GM18517 (cell line): Measurements from ENCODE around the gene NPEPL1.

Source experiments
- ATAC-seq: cut with Tn5 transposase; IDR thresholded peaks from one replicate; pipeline ENCODE4 v1.9.1; 2021; ENCODE audit warnings: mild to moderate bottlenecking, moderate library complexity; ENCODE audit not compliant: unreplicated experiment

NPEPL1 gene

DNA sequence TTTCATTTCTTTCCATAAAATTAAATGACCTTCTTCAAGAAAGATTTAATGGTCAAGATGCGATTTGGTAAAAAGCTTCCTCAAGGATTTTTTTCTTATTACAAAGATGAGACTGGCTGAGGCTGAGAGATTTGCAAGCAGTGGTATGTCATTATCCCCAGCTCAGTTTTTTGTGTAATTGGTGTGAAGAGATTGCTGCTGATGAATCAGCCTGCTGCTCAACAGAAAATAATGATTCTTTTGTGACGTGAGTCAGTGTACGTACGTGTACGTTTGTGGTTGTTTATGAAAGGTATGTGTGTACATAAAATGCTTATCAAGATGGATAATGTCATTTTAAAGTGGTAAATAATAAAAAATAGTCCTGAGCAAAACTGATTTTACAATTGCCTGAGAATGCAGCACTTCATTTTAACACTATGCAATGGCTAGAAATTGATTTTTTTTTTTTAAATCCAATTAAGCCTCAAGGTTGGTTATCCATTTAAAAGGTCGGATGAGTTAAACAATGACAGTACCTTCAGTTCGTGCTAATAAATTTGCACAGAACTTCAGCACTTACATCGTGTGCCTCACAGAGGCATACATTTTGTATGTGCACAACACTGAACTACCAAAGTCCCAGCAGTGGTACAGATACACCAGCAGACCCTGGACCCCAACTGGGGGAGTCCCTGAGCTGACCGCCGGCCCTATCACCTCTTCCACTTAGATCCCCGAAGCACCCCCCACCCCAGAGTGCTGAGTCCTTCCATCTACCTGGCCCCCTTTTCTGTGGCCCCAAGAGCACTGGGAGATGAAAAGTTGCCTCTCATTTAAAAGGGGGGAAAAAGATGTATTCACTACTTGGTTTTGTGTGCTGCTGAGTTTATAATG is 9.7 kb upstream of the NPEPL1 start:
- no peak for ATAC-seq

DNA sequence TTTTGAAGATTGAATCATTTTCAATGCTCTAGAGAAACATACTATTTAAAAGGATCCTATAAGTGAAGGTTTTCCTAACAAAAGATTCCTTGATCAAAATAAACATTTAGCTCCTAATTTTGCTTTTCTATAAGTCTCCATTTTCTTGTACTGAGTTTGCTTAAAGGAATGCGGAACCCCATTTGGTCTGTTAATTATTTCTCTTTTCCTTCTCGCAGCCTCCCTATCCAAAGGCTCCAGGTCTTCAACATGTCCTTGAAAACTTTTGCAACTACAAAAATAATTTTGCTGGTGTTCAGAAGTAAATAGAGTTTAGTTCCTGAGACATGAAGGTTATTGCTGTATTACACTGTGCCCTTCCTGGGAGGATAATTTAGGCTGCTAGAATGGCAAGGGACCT is 8.3 kb upstream of the NPEPL1 start:
- ATAC-seq, result no peak

DNA sequence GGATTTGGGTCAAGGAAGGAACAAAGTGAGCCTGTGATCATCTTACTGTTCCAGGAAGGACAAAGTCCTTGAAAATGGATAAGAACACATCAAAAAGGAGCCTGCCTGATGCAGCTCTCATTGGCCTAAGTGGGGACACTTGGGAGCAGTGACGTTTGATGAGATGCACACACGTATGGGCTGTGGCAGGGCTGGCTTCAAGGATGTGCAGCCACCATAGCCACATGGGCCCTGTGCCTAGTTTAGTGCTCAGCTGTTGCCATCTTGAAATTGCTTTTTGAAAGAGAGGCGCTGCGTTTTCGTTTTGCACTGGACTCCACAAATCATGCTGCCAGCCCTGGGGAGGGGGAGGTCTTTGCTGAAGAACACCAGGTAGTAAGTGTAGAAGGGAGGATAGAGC is 6.6 kb upstream of the NPEPL1 start:
- ATAC-seq, result no peak

DNA sequence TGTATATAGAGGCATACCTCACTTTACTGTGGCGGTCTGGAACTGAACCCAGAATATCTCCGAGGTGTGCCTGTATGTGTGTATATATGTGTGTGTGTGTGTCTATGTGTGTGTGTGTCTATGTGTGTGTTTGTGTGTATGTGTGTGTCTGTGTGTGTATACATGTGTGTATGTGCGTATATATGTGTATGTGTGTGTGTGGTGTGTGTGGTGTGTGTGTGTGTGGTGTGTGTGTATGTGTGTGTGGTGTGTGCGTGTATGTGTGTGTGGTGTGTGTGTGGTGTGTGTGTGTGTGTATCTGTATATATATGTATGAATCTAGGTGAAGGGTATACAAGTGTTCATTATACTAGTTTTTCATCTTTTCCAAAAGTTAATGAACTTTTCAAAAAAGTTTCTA is 4.2 kb upstream of the NPEPL1 start:
- ATAC-seq, result no peak

DNA sequence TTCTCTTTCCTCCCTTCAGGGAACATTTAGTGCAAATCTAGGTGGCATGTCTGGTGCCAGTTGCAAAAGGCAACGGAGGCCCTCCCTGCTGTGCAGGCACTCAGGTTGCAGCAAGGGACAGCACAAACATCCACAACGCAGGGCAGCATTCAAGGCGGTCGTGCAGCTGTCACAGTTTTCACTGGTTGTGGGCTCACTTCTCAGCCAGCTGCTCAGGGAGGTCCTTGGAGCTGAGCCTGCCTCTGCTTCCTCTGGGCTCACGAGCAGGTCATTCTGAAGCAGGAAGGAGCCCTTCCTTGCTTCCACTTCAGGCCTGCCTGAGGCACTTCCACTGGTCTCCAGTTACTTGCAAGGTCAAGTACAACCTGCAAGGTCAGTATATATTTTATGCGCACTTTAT is 3.8 kb upstream of the NPEPL1 start:
- ATAC-seq, result no peak

DNA sequence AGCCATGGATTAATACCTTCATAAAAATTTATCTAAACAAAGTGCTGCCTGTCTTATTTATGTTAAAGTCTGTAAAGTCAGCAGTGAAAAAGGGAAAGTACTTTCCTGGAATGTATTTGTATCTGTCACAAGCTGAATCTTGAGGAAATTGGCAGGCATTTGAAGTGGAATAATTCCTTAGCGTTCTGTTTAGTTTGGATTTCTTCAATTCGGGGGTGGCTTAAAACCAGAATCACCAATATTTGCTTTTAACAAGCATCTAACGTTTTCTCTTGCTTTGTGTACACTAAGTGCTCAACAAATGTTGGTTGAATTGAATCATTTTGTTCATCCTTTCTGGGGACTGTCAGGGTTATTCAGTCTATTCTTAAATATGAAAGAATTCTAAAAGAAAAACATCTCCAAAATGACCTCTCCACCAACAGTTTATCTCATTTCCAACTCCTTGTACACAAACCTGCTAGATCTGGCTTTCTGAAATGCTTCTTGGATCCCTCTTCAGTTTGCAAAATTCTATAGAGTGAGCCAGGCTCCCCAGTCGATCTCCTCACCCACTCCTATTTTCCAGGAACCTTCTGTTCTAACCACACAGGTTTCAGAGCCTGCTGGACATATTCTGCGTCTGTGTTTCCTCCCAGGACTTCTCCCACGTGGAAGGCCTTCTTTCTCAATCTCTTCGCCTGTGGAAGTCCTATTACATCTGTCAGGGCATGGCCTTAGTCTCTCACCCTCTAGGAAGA is 2.0 kb upstream of the NPEPL1 start:
- no peak for ATAC-seq

DNA sequence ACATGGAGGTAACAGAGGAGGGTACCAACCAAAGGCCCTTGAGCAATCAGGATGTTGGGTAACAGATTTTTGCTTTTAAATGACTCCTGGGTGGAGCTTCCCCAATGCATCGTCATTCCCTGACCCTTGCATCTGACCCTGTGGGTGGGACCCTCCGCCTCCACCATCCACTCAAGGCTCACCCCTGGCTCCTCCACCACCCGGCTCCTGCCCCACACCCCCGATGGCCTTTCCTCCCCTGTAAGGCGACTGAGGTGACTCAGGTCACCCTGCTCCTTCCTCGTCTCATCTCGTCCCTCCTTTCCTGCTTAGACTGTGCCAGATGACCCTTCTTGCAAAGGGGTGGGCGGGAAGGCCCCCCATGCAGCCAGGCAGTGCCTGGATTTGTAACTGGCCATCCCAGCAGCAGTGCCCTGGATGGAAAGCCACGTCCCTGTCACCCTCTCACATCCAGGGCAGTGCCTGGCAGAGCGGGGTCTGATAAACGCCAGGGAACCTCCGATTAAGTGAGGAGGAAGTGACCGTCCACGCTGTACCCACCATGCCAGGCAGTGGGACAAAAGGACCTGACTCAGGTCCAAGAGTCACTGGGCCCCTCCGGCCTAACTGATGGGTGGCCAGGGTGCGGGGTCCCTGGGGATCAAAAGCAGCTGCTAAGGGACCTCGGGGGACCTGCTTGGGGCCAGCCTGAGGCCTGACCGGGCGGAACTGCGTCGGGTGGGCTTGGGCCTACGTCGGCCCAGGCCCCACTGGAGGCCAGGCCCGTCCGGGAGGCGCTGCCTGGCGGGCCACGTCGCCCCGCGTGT is 624 bp upstream of the NPEPL1 start:
- ATAC-seq, result no peak

DNA sequence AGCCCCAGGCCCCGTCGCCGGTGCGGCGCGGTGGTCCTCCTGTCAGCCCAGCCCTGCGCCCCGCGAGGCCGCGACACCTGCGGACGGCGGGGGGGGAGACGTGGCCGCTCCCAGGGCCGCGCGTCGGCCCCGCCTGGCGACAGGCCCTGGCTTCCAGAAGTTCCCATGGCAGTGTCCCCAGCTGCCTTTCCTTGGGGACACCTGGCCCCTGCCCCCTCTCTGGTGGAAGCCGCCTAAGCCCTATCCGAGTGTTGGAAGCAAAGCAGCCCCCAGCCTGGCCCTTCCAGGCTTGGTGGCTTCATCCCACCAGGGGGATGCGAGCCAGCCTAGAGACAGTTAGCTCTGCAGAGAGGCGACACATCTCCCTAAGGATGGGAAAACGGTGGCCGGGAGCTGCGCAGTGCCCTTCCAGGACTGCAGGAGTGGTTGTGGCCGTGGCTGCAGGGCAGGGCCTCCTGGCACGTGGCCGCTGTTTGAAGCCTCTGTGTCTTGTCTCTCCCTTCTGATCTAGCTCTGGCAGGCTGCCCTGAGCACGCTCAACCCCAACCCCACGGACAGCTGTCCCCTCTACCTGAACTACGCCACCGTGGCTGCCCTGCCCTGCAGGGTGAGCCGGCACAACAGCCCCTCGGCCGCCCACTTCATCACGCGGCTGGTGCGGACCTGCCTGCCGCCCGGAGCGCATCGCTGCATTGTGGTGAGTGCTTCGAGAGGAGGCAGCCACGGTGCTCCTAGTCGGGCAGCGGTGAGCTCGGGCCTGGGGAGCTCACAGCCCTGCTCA is 816 bp downstream of the NPEPL1 start:
- no peak for ATAC-seq

DNA sequence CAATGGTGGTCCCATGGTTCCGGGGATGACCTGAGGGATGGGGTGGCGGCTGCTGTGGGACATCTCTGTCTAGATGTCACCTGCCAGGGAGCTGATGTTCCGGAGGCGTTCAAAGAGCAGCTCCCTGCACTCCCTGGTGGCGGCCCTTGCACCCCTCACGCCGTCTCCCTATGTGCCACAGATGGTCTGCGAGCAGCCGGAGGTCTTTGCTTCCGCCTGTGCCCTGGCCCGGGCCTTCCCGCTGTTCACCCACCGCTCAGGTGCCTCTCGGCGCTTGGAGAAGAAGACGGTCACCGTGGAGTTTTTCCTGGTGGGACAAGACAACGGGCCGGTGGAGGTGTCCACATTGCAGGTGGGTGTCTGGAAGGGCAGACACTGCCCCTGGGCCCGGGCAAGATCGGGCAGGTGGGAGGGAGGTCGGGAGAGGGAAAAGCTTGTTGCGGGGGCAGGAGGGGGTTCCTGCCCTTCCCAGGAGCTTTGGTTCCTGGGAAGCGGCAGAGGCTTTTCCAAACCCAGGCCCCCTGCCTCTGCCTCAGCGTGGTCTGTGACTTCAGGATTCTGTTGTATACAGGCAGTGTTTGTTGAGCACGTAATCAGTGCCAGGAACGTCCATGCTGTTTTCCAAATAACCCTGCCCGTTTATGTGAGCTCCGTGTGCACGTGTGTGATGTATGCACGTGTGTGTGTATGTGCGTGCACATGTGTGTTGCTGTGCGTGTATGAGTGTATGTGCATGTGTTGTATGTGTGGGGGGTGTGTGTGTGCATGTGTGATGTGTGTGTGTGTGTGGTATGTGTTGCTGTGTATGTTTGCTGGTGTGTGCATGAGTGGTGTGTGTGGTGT is 1.9 kb downstream of the NPEPL1 start:
- ATAC-seq, result no peak

DNA sequence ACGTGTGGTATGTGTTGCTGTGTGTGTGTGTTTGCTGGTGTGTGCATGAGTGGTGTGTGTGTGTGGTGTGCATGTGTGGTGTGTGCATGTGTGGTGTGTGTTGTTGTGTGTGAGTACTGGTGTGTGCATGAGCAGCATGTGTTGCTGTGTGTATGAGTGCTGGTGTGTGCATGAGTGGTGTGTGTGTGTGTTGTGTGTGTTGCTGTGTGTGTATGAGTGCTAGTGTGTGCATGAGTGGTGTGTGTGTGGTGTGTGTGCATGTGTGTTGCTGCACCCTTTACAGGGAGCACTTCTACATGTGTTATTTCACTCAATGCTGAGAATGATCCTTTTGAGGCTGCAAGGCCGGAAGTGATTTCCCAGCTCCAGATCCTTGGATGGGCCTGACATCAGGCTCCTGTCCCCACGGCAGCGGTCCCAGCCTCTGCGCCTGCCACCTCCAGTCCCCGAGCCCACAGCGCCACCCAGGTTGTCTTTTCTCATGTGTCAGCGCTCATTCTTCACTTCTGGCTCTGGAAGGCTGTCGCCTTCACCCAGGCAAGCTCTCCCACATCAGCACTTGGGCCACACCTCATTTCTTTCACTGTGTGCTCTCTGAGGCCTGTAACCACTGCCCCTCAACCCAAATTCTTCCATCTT is 2.6 kb downstream of the NPEPL1 start:
- ATAC-seq, result no peak

DNA sequence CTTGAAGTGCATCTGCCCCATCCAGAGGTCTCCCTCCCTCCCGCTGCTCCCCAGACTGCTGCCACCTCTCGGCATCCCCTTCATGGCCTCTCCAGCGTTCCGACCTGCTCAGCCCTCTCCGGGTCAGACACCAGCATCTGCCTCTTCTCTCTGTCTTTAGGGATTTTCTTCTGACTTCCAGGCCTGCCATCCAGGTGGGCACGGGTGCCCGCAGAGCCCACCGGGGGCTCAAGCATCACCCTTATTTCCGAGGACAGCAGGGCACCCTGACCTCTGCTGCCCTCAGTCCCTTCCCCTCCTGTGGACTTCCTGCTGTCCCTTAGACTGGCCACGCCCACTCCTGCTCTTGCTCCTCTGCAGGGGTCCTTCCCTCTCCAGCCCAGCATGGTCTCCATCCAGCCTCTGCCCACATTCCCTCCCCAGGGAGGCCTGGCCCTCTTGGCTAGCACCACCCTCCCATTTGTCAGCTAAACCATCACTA is 3.3 kb downstream of the NPEPL1 start:
- no peak for ATAC-seq

DNA sequence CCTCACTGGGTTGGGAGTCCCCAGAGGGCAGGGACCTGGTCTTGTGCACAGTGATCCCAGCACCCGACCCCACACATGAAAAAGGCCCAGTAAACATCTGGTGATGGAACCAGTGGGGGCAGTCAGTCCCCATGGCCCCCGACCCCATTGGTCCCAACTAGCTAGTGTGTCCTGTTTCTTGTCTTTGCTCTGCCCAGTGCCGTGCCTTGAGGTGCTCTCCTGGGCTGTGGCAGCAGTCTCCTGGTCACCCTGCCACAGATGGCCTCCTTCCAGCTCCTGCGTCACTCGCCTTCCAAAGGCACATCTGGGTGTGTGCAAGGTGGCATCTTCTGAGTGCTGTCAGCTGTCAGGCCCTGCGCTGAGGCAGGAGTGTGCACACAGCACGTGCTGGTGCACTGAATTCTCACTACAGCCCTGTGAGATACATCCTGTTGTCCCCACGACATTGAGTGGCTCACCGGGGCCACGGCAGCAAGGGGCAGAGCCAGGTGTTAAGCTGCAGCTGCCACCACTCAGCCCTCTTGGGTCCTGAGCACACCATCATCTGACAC is 3.9 kb downstream of the NPEPL1 start:
- no peak for ATAC-seq

DNA sequence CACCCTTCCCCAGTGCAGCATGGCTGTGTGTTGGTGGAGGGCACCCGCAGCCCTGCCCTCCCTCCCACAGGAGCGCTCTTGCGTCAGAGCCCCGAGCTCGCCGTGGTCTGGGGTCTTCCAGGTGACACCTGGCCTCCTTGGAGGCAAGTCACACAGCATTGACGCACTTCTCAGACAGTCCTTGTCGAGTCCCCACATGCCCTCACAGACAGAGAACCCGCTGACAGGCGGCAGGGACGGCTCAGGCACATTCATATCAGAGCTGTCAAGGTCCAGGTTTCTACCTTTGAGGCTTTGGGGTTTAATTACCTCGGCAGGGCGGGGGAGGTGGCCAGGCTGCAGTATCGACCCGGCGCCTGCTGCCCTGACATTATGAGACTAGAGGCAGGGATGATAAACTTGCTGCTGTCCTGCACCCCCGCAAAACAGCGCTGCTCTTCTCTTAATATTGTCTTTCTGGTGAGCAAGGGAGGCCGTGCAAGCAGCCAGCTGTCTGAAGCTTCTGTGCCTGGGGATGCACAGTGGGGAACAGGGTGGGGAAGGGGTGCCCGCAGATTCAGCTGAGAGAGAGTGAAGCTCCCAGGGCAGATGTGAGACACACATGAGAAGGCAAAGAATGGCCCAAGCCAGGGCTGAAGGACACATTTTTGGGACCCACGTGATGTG is 4.7 kb downstream of the NPEPL1 start:
- no peak for ATAC-seq

DNA sequence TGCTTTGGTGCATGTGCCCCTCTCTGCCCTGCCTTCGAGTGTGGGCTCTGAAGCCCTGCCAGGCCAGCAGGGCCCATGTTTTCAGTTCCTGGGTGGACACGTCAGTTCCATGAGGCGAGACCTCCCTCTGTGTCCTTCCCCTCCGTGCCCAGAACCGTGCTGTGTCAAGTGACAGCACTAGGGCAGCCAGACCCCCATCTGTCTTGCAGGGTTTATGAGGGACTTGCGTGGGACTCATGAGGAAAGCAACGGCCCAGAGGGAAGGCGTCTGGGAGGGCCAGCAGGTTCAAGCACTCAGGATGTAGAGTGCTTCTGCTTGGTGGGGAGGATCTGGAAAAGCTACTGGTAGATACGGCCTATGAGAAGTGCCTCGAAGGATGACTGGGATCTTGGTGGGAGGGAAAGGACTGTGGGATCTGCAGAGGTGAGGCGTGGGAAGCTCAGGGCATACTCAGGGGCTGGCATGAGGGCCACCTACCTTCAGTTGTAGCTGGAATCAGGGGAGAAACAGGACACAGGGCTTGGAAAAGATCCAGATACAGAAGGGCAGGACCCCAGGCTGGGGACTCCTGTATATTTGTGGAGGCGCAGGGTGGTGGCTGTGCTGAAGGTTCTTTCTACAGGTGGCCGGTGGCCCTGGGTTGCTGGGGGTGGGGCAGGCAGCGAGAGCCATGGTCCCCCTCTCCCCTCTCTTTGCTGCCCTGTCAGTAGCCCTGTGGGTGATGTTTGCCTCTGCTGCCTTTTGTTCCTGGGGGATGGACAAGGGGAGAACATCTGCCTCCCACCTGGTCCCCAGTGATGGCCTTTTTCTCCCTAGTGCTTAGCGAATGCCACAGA is 5.5 kb downstream of the NPEPL1 start:
- ATAC-seq, result no peak

DNA sequence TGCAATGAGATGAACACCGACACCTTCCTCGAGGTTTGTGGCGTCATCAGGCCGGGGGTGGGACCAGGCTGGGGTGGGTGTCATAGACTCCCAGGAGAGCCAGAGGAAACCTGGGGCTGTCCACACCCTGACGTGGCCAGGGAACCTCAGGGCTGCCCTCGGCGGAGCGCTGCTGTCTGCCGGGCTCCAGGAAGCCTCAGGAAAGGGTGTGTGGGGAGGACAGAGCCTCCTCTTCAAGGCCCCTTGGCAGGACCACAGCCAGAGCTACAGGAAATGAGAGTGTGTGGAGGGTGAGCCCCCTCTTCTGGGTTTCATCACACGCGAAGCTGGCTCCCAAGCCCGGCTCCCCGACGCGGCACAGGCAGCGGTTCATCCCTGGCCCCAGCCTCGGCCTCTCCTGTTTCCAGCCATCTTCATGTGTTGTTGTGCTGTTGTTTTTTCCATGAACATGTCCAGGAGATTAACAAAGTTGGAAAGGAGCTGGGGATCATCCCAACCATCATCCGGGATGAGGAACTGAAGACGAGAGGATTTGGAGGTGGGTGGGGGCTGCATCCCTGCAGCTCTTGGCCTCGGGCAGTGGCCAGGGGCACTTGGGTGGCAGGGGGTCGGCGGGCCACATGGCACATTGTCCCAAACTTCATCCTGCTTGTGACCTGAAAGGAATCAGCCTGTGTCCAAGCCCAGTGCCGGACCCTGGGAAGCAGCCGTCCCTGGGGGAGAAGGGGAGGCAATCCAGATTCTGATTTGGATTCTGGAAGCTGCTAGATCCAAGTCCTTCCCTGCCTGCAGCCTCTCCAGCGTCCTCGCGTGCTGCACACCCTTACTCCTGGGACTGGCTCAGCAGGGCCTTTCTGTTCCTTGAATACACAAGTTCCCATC is 6.4 kb downstream of the NPEPL1 start:
- ATAC-seq, result no peak

DNA sequence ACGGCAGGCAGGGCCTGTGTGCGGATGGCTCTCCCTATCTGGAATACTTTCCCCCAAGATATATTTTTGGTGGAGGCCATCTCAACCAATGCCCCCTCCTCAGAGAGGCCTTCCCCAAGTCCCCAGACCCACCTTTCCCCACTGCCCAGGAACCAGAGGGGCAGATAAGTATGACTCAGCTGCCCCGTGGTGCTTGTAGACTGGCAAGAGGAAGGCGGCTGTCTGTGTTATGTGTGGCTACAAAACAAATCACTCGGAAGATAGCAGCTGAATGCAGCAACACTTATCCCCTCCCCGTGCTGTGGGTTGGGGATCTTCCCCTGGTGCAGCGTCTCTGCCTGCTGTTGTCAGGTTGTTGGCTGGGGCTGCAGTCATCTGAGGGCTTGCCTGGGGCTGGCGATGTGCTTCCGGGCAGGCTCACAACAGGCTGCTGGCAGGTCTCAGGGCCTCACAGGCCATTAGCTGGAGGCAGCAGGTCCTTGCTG is 7.1 kb downstream of the NPEPL1 start:
- no peak for ATAC-seq
